ENCODE measurements around the gene PTPN11. TPM values are rescaled to one million over a fixed set of nuclear protein-coding genes. Genes with fewer than 3 reads are reported as not detected.

PTPN11 gene
- total RNA-seq, 2 experiments from 2014 or later = 56.2 to 123 TPM

DNA sequence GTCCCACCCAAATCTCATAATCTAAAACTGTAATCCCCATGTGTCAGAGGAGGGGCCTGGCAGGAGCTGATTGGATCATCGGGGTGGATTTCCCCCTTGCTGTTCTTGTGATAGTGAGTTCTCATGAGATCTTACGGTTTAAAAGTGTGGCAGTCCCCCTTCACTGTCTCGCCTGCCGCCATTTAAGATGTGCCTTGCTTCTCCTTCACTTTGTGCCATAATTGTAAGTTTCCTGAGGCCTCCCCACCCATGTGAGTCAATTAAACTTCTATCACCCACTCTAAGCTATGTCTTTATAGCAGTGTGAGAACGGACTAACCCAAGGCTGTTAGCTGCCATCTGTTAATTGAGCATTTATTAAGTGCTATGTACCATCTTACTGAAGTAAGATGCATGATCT, 105.1 kb downstream of the PTPN11 start:
- H2AFZ ChIP-seq (ENCODE audit: low read length) = no peak overlapping the region
- H3K4me3 ChIP-seq (ENCODE audit: low read depth, low read length, poor library complexity, severe bottlenecking) = no peak overlapping the region
- H3K9me2 ChIP-seq (ENCODE audit: insufficient read depth, low read length) = no peaks in the 10 kb centered on the region
- POLR2A ChIA-PET = interaction anchor here (0.6 to 1.2 kb wide), 2 partner anchors 12 to 330 kb away, joined by 3 read pairs; no protein-coding TSS in a partner anchor
- intact Hi-C loops (cut with micrococcal nuclease; ENCODE audit: unreplicated experiment) = no loop called here
- no TSS peak for BruUV-seq (replicated peaks)
- no peak for TF ChIP-seq EZH2phosphoT487 (IDR thresholded peaks at IDR 0.05; ENCODE audit: borderline replicate concordance, low read depth, low read length)
- TF ChIP-seq, protein P1, sequence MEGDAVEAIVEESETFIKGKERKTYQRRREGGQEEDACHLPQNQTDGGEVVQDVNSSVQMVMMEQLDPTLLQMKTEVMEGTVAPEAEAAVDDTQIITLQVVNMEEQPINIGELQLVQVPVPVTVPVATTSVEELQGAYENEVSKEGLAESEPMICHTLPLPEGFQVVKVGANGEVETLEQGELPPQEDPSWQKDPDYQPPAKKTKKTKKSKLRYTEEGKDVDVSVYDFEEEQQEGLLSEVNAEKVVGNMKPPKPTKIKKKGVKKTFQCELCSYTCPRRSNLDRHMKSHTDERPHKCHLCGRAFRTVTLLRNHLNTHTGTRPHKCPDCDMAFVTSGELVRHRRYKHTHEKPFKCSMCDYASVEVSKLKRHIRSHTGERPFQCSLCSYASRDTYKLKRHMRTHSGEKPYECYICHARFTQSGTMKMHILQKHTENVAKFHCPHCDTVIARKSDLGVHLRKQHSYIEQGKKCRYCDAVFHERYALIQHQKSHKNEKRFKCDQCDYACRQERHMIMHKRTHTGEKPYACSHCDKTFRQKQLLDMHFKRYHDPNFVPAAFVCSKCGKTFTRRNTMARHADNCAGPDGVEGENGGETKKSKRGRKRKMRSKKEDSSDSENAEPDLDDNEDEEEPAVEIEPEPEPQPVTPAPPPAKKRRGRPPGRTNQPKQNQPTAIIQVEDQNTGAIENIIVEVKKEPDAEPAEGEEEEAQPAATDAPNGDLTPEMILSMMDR (conservative IDR thresholded peaks at IDR 0.05; ENCODE audit: low read length) = no peak
- H3K9me3 ChIP-seq (ENCODE audit: low read length) = no peaks in the 10 kb centered on the region
- no peak for DNase-seq (ENCODE audit: low spot score)
- H3K27ac ChIP-seq (ENCODE audit: low read depth, low read length, poor library complexity, severe bottlenecking) = no peak overlapping the region
- CTCF ChIA-PET (ENCODE audit: unreplicated experiment) = interaction anchor here (0.5 to 0.7 kb wide), 2 partner anchors 23 to 1111 kb away, joined by 3 to 4 read pairs; no protein-coding TSS in a partner anchor
- H3K36me3 ChIP-seq (ENCODE audit: insufficient read depth, low read length) = no peaks in the 10 kb centered on the region
- no peak overlapping the region for H3K4me2 ChIP-seq (ENCODE audit: low read length)
- H3K4me1 ChIP-seq (ENCODE audit: insufficient read depth, low read length, poor library complexity, severe bottlenecking) = no peaks in the 10 kb centered on the region
- H4K20me1 ChIP-seq (ENCODE audit: insufficient read depth, low read length) = no peaks in the 10 kb centered on the region
- no peaks in the 10 kb centered on the region for H3K79me2 ChIP-seq (ENCODE audit: insufficient read depth, low read depth, low read length)

DNA sequence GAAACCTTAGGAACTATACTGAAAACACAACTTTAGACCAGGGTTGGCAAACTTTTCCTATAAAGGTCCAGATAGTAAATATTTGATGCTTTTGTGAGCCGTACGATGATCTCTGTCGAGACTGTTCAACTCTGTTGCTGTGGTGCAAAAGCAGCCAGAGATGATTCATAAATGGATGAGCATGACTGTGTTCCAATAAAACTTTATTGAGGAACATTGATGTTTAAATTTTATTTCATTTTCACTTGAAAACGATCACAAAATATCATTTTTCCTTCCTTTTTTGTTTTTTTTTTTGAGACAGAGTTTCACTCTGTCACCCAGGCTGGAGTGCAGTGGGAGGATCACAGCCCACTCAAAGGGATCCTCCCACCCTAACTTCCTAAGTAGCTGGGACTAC, 105.5 kb downstream of the PTPN11 start:
- no peaks in the 10 kb centered on the region for H3K36me3 ChIP-seq (ENCODE audit: insufficient read depth, low read length)
- no peak overlapping the region for H3K4me3 ChIP-seq (ENCODE audit: low read depth, low read length, poor library complexity, severe bottlenecking)
- POLR2A ChIA-PET = interaction anchor here (1.2 kb wide), 1 partner anchor 12 kb away, joined by 3 read pairs; no protein-coding TSS in a partner anchor
- no peaks in the 10 kb centered on the region for H4K20me1 ChIP-seq (ENCODE audit: insufficient read depth, low read length)
- no peak overlapping the region for H2AFZ ChIP-seq (ENCODE audit: low read length)
- no TSS peak for BruUV-seq (replicated peaks)
- H3K27ac ChIP-seq (ENCODE audit: low read depth, low read length, poor library complexity, severe bottlenecking) = no peak overlapping the region
- intact Hi-C loops (cut with micrococcal nuclease; ENCODE audit: unreplicated experiment) = no loop called here
- H3K79me2 ChIP-seq (ENCODE audit: insufficient read depth, low read depth, low read length) = no peaks in the 10 kb centered on the region
- CTCF ChIA-PET (ENCODE audit: unreplicated experiment) = no interaction called here
- TF ChIP-seq, protein P1 (conservative IDR thresholded peaks at IDR 0.05; ENCODE audit: low read length) = no peak
- TF ChIP-seq EZH2phosphoT487 (IDR thresholded peaks at IDR 0.05; ENCODE audit: borderline replicate concordance, low read depth, low read length) = no peak
- no peaks in the 10 kb centered on the region for H3K4me1 ChIP-seq (ENCODE audit: insufficient read depth, low read length, poor library complexity, severe bottlenecking)
- H3K9me3 ChIP-seq (ENCODE audit: low read length) = no peaks in the 10 kb centered on the region
- H3K4me2 ChIP-seq (ENCODE audit: low read length) = no peak overlapping the region
- no peak for DNase-seq (ENCODE audit: low spot score)
- no peaks in the 10 kb centered on the region for H3K9me2 ChIP-seq (ENCODE audit: insufficient read depth, low read length)

DNA sequence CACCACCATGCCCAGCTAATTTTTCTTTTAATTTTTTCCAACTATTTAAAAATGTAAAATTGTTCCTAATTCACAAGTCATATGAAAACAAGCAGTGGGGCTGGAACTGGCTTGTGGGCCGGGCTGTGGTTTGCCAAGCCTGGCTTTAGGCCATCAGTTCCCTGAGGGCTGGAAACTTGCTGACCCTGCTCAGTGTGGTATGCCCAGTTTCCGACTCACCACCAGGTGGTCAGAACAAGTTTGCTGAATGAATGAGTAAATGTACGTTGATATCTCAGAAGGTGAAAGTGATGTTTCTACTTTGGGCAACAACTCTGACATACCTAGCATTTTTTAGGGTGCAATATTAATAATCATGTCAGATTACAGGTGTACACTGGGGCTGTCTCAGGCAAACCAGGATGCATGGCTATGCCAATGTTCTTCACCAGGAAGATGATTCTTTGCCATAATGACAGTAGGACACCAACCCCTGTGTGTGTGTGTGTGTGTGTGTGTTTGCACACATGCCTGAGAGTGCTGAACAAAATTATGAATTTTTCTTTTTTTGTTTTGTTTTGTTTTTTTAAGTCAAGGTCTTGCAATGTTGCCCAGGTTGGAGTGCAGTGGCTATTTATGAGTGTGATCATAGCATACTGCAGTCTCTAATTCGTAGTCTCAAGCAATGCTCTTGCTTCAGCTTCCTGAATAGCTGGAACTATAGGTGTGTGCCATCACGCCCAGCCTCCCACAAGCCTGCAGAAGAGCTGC, 106.1 kb downstream of the PTPN11 start:
- no peaks in the 10 kb centered on the region for H3K36me3 ChIP-seq (ENCODE audit: insufficient read depth, low read length)
- no peaks in the 10 kb centered on the region for H3K9me3 ChIP-seq (ENCODE audit: low read length)
- ChIA-PET CTCF (ENCODE audit: unreplicated experiment) (no interaction called here), POLR2A (interaction anchor here (0.6 kb wide), 1 partner anchor 22 kb away, joined by 3 read pairs; no protein-coding TSS in a partner anchor)
- no peaks in the 10 kb centered on the region for H4K20me1 ChIP-seq (ENCODE audit: insufficient read depth, low read length)
- TF ChIP-seq EZH2phosphoT487 (IDR thresholded peaks at IDR 0.05; ENCODE audit: borderline replicate concordance, low read depth, low read length) = no peak
- TF ChIP-seq, protein P1 (conservative IDR thresholded peaks at IDR 0.05; ENCODE audit: low read length) = no peak
- no peak overlapping the region for H3K4me3 ChIP-seq (ENCODE audit: low read depth, low read length, poor library complexity, severe bottlenecking)
- intact Hi-C loops (cut with micrococcal nuclease; ENCODE audit: unreplicated experiment) = no loop called here
- no peak overlapping the region for H3K27ac ChIP-seq (ENCODE audit: low read depth, low read length, poor library complexity, severe bottlenecking)
- H3K4me1 ChIP-seq (ENCODE audit: insufficient read depth, low read length, poor library complexity, severe bottlenecking) = no peaks in the 10 kb centered on the region
- H2AFZ ChIP-seq (ENCODE audit: low read length) = no peak overlapping the region
- no peaks in the 10 kb centered on the region for H3K79me2 ChIP-seq (ENCODE audit: insufficient read depth, low read depth, low read length)
- H3K4me2 ChIP-seq (ENCODE audit: low read length) = no peak overlapping the region
- BruUV-seq (replicated peaks) = no TSS peak
- no peaks in the 10 kb centered on the region for H3K9me2 ChIP-seq (ENCODE audit: insufficient read depth, low read length)
- no peak for DNase-seq (ENCODE audit: low spot score)
